GM18511 (cell line): ENCODE measurements around the gene PRCD.
A peak's percentile ranks its signal among the peaks of the same experiment; 100 is the strongest.

Source experiments
- ATAC-seq: cut with Tn5 transposase; IDR thresholded peaks from one replicate; pipeline ENCODE4 v1.9.1; 2021; ENCODE audit warnings: mild to moderate bottlenecking, moderate library complexity; ENCODE audit not compliant: unreplicated experiment

The PRCD gene

GRCh38 chr17:76539631-76540271 lies at the start of gene PRCD:
PRCD (plus strand) TSS chr17:76540044; CDS start chr17:76540142, 98 bp downstream.
- no peak for ATAC-seq

- no peak for ATAC-seq
Observed at GRCh38 chr17:76490112-76490710, 49.6 kb upstream of the PRCD start.

- ATAC-seq, result no peak
Observed at GRCh38 chr17:76491271-76492122, 48.3 kb upstream of the PRCD start.

GRCh38 chr17:76492123-76492988 lies 47.5 kb upstream of the PRCD start:
- ATAC-seq, result peak; percentile 53

- ATAC-seq, result peak; percentile 53
Observed at GRCh38 chr17:76492989-76493501, 46.8 kb upstream of the PRCD start.

GRCh38 chr17:76493505-76494167 lies 46.2 kb upstream of the PRCD start:
- peak; percentile 9 for ATAC-seq

- ATAC-seq, result no peak
Observed at GRCh38 chr17:76495663-76496400, 44.0 kb upstream of the PRCD start.

- no peak for ATAC-seq
Observed at GRCh38 chr17:76496464-76496863, 43.4 kb upstream of the PRCD start.

- no peak for ATAC-seq
Observed at GRCh38 chr17:76497699-76497978, 42.2 kb upstream of the PRCD start.

GRCh38 chr17:76497979-76498875 lies 41.6 kb upstream of the PRCD start:
- ATAC-seq, result no peak

- no peak for ATAC-seq
Observed at GRCh38 chr17:76498876-76499251, 41.0 kb upstream of the PRCD start.

- ATAC-seq, result no peak
Observed at GRCh38 chr17:76499267-76499667, 40.6 kb upstream of the PRCD start.

- no peak for ATAC-seq
Observed at GRCh38 chr17:76500074-76500746, 39.6 kb upstream of the PRCD start.

- peak; percentile 20 for ATAC-seq
Observed at GRCh38 chr17:76500747-76501017, 39.2 kb upstream of the PRCD start.

GRCh38 chr17:76501018-76501826 lies 38.6 kb upstream of the PRCD start, which contains the start of gene RHBDF2:
RHBDF2 (minus strand) TSS chr17:76501423; CDS start chr17:76481524, 19,899 bp downstream.
- ATAC-seq, result peak; percentile 72

GRCh38 chr17:76501827-76502307 lies 38.0 kb upstream of the PRCD start:
- no peak for ATAC-seq
